Breast epithelium (tissue), 3 donors: ENCODE results near the gene PLEKHA5.

Experiments
- CTCF ChIP-seq, 3 donors: fragments of 450-650 bp; IDR thresholded peaks; one replicate each; pipeline ENCODE4 v1.5.1; 2016 to 2017; ENCODE audit warnings: antibody characterized with exemption in 3 of 3, mild to moderate bottlenecking in 3 of 3, moderate library complexity in 3 of 3
- POLR2A ChIP-seq: fragments of 450-650 bp; IDR thresholded peaks from one replicate; pipeline ENCODE4 v1.6.1; 2016; ENCODE audit warnings: antibody characterized with exemption, mild to moderate bottlenecking, moderate library complexity
- POLR2AphosphoS5 ChIP-seq, 3 donors: sonication (generic); formaldehyde crosslinking; IDR thresholded peaks; one replicate each; pipeline ENCODE4 v1.6.1; 2017; ENCODE audit warnings: antibody characterized with exemption in 3 of 3

GRCh38 chr12:19282133-19282699 is 152.7 kb downstream of the PLEKHA5 start:
- TF ChIP-seq CTCF (IDR thresholded peaks at IDR 0.05), result no peak
- no peak for TF ChIP-seq POLR2AphosphoS5 (IDR thresholded peaks at IDR 0.05)
- TF ChIP-seq POLR2A, result no peak
